MCF 10A (cell line): ENCODE measurements around the gene NAA25. TPM values are rescaled to one million over a fixed set of nuclear protein-coding genes. Genes with fewer than 3 reads are reported as not detected.
"Not testable (repeated sequence)": the region's sequence is repeated elsewhere in the genome, so short reads cannot be mapped to it uniquely, and the experiment has no call there.

Experiments
- BruUV-seq: library from RNA; stranded (reverse); fragments of 400-500 nt; replicated peaks from 2 replicates; lab custom pipeline; 2021; lab: Mats Ljungman, UMichigan
- CTCF ChIA-PET: fragments of 300-600 bp; sonication (Branson Sonifier 250); formaldehyde crosslinking; extraction: SDS; loops from one replicate; lab custom pipeline; 2021; ENCODE audit warnings: antibody characterized with exemption, inconsistent platforms; lab: Yijun Ruan, JAX
- POLR2A ChIA-PET: fragments of 300-600, 350-650 bp; sonication (Branson Sonifier 250); formaldehyde crosslinking; extraction: SDS; loops from one replicate; lab custom pipeline; 2020; ENCODE audit warnings: antibody characterized with exemption, inconsistent platforms; lab: Yijun Ruan, JAX
- DNase-seq: peaks from one replicate; pipeline ENCODE4 v3.0.0-alpha.2; 2018; ENCODE audit not compliant: unreplicated experiment
- H3K27ac Mint-ChIP-seq: one replicate; pipeline ENCODE4 v1.8.0; 2022; ENCODE audit warnings: mild to moderate bottlenecking, low read depth, mixed read lengths; ENCODE audit not compliant: unreplicated experiment
- H3K27me3 Mint-ChIP-seq: one replicate; pipeline ENCODE4 v1.8.0; 2022; ENCODE audit warnings: mixed read lengths; ENCODE audit not compliant: insufficient read depth, unreplicated experiment
- H3K36me3 Mint-ChIP-seq: one replicate; pipeline ENCODE4 v1.8.0; 2022; ENCODE audit warnings: mild to moderate bottlenecking, moderate library complexity, mixed read lengths; ENCODE audit not compliant: insufficient read depth, unreplicated experiment
- H3K4me1 Mint-ChIP-seq: one replicate; pipeline ENCODE4 v1.8.0; 2022; ENCODE audit warnings: mixed read lengths; ENCODE audit not compliant: insufficient read depth, unreplicated experiment
- H3K4me3 Mint-ChIP-seq: one replicate; pipeline ENCODE4 v1.8.0; 2022; ENCODE audit warnings: mild to moderate bottlenecking, moderate library complexity, mixed read lengths; ENCODE audit not compliant: unreplicated experiment
- H3K9me3 Mint-ChIP-seq: one replicate; pipeline ENCODE4 v1.8.0; 2022; ENCODE audit warnings: mixed read lengths; ENCODE audit not compliant: unreplicated experiment
- CTCF ChIP-seq: fragments of 200-600 bp; IDR thresholded peaks from one replicate; pipeline ENCODE4 v1.8.0; 2022; ENCODE audit warnings: antibody characterized with exemption, mild to moderate bottlenecking; ENCODE audit not compliant: unreplicated experiment
- intact Hi-C: fragments of 100-400 bp; cut with micrococcal nuclease; formaldehyde crosslinking; loops from 2 replicates; pipeline ENCODE4 v1.14.1; 2022
- total RNA-seq: library from RNA; stranded (reverse); gene quantifications from 2 replicates; pipeline ENCODE4 v1.2.3, GENCODE V29; 2022

Gene NAA25
- total RNA-seq, 1 experiment from 2014 or later = 39.2 TPM

- POLR2A ChIA-PET = interaction anchor here (0.5 to 3.4 kb wide), 32 partner anchors 9 to 1332 kb away, joined by 3 to 29 read pairs (median 4); partner anchors contain the start of genes MAPKAPK5, NAA25 and TRAFD1
- no peaks in the 10 kb centered on the region for H3K27me3 Mint-ChIP-seq
- intact Hi-C loops = loop anchor here (1.0 kb wide), 1 partner anchor 68 kb away; no protein-coding TSS in a partner anchor
- H3K4me1 Mint-ChIP-seq = peaks cover 33% of the 10 kb centered on the region
- peak within 1 kb of the TSS; percentile 81 for H3K27ac Mint-ChIP-seq
- CTCF ChIA-PET = interaction anchor here (0.6 to 2.9 kb wide), 10 partner anchors 8 to 1304 kb away, joined by 3 to 12 read pairs (median 4); no protein-coding TSS in a partner anchor
- TF ChIP-seq CTCF = peak; percentile 46
- peak; percentile 99 for DNase-seq
- peak within 1 kb of the TSS; percentile 81 for H3K4me3 Mint-ChIP-seq
- no peaks in the 10 kb centered on the region for H3K9me3 Mint-ChIP-seq
- H3K36me3 Mint-ChIP-seq = peaks cover 28% of the 10 kb centered on the region
- BruUV-seq = TSS peak; percentile 80
Measured at GRCh38 chr12:112012775-112013600, 95.6 kb downstream of the NAA25 start, which contains the start of the genes ERP29 and TMEM116. ERP29 (plus strand) TSS chr12:112013426; CDS start chr12:112013466, 40 bp downstream. TMEM116 (minus strand) TSS chr12:112013165; CDS start chr12:112005270, 7,895 bp downstream.

- ChIA-PET POLR2A (interaction anchor here (0.8 to 3.4 kb wide), 9 partner anchors 9 to 169 kb away, joined by 3 to 29 read pairs (median 4); partner anchors contain the start of gene MAPKAPK5), CTCF (interaction anchor here (0.8 to 2.5 kb wide), 2 partner anchors 11 to 67 kb away, joined by 3 to 11 read pairs; no protein-coding TSS in a partner anchor)
- no peaks in the 10 kb centered on the region for H3K9me3 Mint-ChIP-seq
- intact Hi-C loops = no loop called here
- peaks cover 27% of the 10 kb centered on the region for H3K4me1 Mint-ChIP-seq
- no TSS peak for BruUV-seq
- H3K27ac Mint-ChIP-seq = peak overlapping the region; percentile 81
- DNase-seq = no peak
- no peak for TF ChIP-seq CTCF
- H3K36me3 Mint-ChIP-seq = peaks cover 19% of the 10 kb centered on the region
- H3K4me3 Mint-ChIP-seq = peak overlapping the region; percentile 81
- H3K27me3 Mint-ChIP-seq = no peaks in the 10 kb centered on the region
Measured at GRCh38 chr12:112011685-112012084, 96.9 kb downstream of the NAA25 start.

GRCh38 chr12:112010415-112011344 is 97.9 kb downstream of the NAA25 start:
- no peak for DNase-seq
- peaks cover 16% of the 10 kb centered on the region for H3K36me3 Mint-ChIP-seq
- ChIA-PET POLR2A (interaction anchor here (1.0 kb wide), 1 partner anchor 102 kb away, joined by 3 read pairs; no protein-coding TSS in a partner anchor), CTCF (interaction anchor here (0.7 kb wide), 1 partner anchor 59 kb away, joined by 3 read pairs; no protein-coding TSS in a partner anchor)
- no peak overlapping the region for H3K27ac Mint-ChIP-seq
- TF ChIP-seq CTCF = no peak
- H3K4me3 Mint-ChIP-seq = no peak overlapping the region
- no TSS peak for BruUV-seq
- intact Hi-C loops = no loop called here
- no peaks in the 10 kb centered on the region for H3K27me3 Mint-ChIP-seq
- peaks cover 30% of the 10 kb centered on the region for H3K4me1 Mint-ChIP-seq
- no peaks in the 10 kb centered on the region for H3K9me3 Mint-ChIP-seq

GRCh38 chr12:112009596-112009995 is 99.0 kb downstream of the NAA25 start:
- peaks cover 14% of the 10 kb centered on the region for H3K36me3 Mint-ChIP-seq
- H3K9me3 Mint-ChIP-seq, intact Hi-C loops, H3K4me3 Mint-ChIP-seq, DNase-seq, BruUV-seq, H3K27me3 Mint-ChIP-seq, H3K27ac Mint-ChIP-seq: not testable (repeated sequence)
- ChIA-PET CTCF (interaction anchor here (0.6 to 0.9 kb wide), 3 partner anchors 37 to 63 kb away, joined by 3 to 4 read pairs (median 3); no protein-coding TSS in a partner anchor), POLR2A (interaction anchor here (1.0 to 1.1 kb wide), 2 partner anchors 9 to 103 kb away, joined by 3 to 4 read pairs; no protein-coding TSS in a partner anchor)
- H3K4me1 Mint-ChIP-seq = peaks cover 28% of the 10 kb centered on the region
